ENCODE measurements around the gene MARCHF7. TPM values are rescaled to one million over a fixed set of nuclear protein-coding genes. Genes with fewer than 3 reads are reported as not detected.

The MARCHF7 gene
- total RNA-seq, 1 experiment from 2014 or later = 38.3 TPM

GRCh38 chr2:159703491-159703890 is 8.8 kb upstream of the MARCHF7 start:
- Histone ChIP-seq H3K4me1 (replicated peaks; ENCODE audit: insufficient read depth) (no peaks in the 10 kb centered on the region), H3K36me3 (ENCODE audit: low read depth) (no peaks in the 10 kb centered on the region), H3K9me2 (ENCODE audit: insufficient read depth) (no peaks in the 10 kb centered on the region), H3K79me2 (ENCODE audit: low read depth) (no peaks in the 10 kb centered on the region), H3K4me2 (no peak overlapping the region), H3K4me3 (no peak overlapping the region), H3F3A (ENCODE audit: insufficient read depth, low read depth) (no peaks in the 10 kb centered on the region), H3K27ac (no peak overlapping the region), H4K20me1 (ENCODE audit: insufficient read depth) (no peaks in the 10 kb centered on the region), H3K27me3 (ENCODE audit: insufficient read depth, low read depth) (no peaks in the 10 kb centered on the region), H3K9me3 (ENCODE audit: insufficient read depth, low read depth) (no peaks in the 10 kb centered on the region), H2AFZ (no peak overlapping the region)
- DNase-seq = no peak
- CTCF ChIA-PET = no interaction called here
- POLR2A ChIA-PET (ENCODE audit: unreplicated experiment) = interaction anchor here (0.7 kb wide), 1 partner anchor 257 kb away, joined by 5 read pairs; no protein-coding TSS in a partner anchor
- BruUV-seq (replicated peaks) = no TSS peak
- TF ChIP-seq CTCF (conservative IDR thresholded peaks at IDR 0.05) (no peak), EZH2 (IDR thresholded peaks at IDR 0.05; ENCODE audit: low read depth) (no peak)
- intact Hi-C loops (cut with micrococcal nuclease; ENCODE audit: unreplicated experiment) = no loop called here

GRCh38 chr2:159706385-159706980 is 5.8 kb upstream of the MARCHF7 start:
- H3K27me3 ChIP-seq (ENCODE audit: insufficient read depth, low read depth) = no peaks in the 10 kb centered on the region
- DNase-seq = no peak
- peaks cover 1% of the 10 kb centered on the region for H3F3A ChIP-seq (ENCODE audit: insufficient read depth, low read depth)
- no peak overlapping the region for H3K4me2 ChIP-seq
- CTCF ChIA-PET = no interaction called here
- H3K9me3 ChIP-seq (ENCODE audit: insufficient read depth, low read depth) = no peaks in the 10 kb centered on the region
- no peaks in the 10 kb centered on the region for H3K79me2 ChIP-seq (ENCODE audit: low read depth)
- BruUV-seq (replicated peaks) = no TSS peak
- intact Hi-C loops (cut with micrococcal nuclease; ENCODE audit: unreplicated experiment) = no loop called here
- H2AFZ ChIP-seq = no peak overlapping the region
- POLR2A ChIA-PET (ENCODE audit: unreplicated experiment) = no interaction called here
- peaks cover 12% of the 10 kb centered on the region; the same call in 1 of the 2 replicates for H3K4me1 ChIP-seq (replicated peaks; ENCODE audit: insufficient read depth)
- H3K4me3 ChIP-seq = no peak overlapping the region
- H3K9me2 ChIP-seq (ENCODE audit: insufficient read depth) = no peaks in the 10 kb centered on the region
- TF ChIP-seq EZH2 (IDR thresholded peaks at IDR 0.05; ENCODE audit: low read depth) (no peak), CTCF (conservative IDR thresholded peaks at IDR 0.05) (no peak)
- H3K27ac ChIP-seq = no peak overlapping the region
- H3K36me3 ChIP-seq (ENCODE audit: low read depth) = no peaks in the 10 kb centered on the region
- no peaks in the 10 kb centered on the region for H4K20me1 ChIP-seq (ENCODE audit: insufficient read depth)

- intact Hi-C loops (cut with micrococcal nuclease; ENCODE audit: unreplicated experiment) = no loop called here
- H4K20me1 ChIP-seq (ENCODE audit: insufficient read depth) = peaks cover under 1% of the 10 kb centered on the region
- peaks cover 15% of the 10 kb centered on the region; the same call in 1 of the 2 replicates for H3K4me1 ChIP-seq (replicated peaks; ENCODE audit: insufficient read depth)
- no peaks in the 10 kb centered on the region for H3K9me2 ChIP-seq (ENCODE audit: insufficient read depth)
- no peak overlapping the region for H3K4me3 ChIP-seq
- DNase-seq = no peak
- no peak overlapping the region for H3K4me2 ChIP-seq
- ChIA-PET CTCF (no interaction called here), POLR2A (ENCODE audit: unreplicated experiment) (no interaction called here)
- H3K36me3 ChIP-seq (ENCODE audit: low read depth) = no peaks in the 10 kb centered on the region
- peaks cover 5% of the 10 kb centered on the region for H3F3A ChIP-seq (ENCODE audit: insufficient read depth, low read depth)
- H3K79me2 ChIP-seq (ENCODE audit: low read depth) = peaks cover 9% of the 10 kb centered on the region
- H3K27me3 ChIP-seq (ENCODE audit: insufficient read depth, low read depth) = no peaks in the 10 kb centered on the region
- H2AFZ ChIP-seq = no peak overlapping the region
- H3K9me3 ChIP-seq (ENCODE audit: insufficient read depth, low read depth) = no peaks in the 10 kb centered on the region
- H3K27ac ChIP-seq = no peak overlapping the region
- BruUV-seq (replicated peaks) = no TSS peak
- TF ChIP-seq EZH2 (IDR thresholded peaks at IDR 0.05; ENCODE audit: low read depth) (no peak), CTCF (conservative IDR thresholded peaks at IDR 0.05) (no peak)
Observed at GRCh38 chr2:159708066-159708760, 4.1 kb upstream of the MARCHF7 start.

All from PC-9 (cell line).